ENCODE results near the gene THSD4. TPM values are rescaled to one million over a fixed set of nuclear protein-coding genes. Genes with fewer than 3 reads are reported as not detected.
"Not testable (repeated sequence)": the region's sequence is repeated elsewhere in the genome, so short reads cannot be mapped to it uniquely, and the experiment has no call there.

Gene THSD4
- total RNA-seq, 1 donor = 50.9 TPM

DNA sequence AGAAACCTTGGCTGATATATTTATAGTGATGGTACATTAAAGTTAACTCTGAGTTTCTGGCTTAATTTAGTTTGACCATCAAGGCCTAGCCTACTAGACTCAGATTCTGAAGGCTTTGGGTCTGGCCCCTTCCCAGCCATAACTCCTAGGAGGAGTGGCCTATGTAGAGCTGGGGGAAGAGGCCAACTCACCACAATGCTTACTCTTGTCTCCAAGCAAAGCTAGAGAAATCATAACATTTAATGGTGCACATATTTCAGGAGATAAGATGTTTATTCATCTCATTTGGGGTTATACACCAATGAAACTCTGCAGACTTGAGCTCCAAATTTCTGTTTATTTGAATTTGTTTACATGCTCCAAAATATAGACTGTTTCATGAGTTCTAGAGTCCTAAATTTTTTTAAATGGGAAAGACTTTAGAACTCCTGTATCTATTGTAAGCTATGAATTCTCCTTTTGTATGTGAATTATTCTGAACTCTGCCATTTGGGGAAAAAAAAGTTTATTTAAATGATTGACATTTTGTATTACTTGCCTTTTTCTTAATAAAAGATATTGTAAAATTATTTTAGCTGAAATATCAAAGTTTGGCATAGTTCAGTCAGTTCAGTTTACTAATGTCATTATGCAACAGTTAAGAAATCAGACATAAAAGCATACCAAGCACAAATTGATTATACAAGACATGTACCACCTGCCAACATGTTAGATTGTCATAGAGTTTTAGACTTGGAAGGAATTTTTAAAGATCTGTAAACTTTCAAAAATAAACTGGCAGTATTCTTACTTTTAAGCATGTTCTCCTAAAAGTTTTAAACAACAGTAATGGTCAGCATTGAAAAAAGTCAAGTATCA, 551.7 kb downstream of the THSD4 start:
- TF ChIP-seq CTCF (IDR thresholded peaks at IDR 0.05; ENCODE audit: insufficient read depth, low read length) = no peak
- DNase-seq (ENCODE audit: low read depth) = no peak
- H3K4me3 ChIP-seq (ENCODE audit: low read depth, low read length) = no peak overlapping the region

- DNase-seq (ENCODE audit: low read depth) = no peak
- H3K4me3 ChIP-seq (ENCODE audit: low read depth, low read length) = no peak overlapping the region
- TF ChIP-seq CTCF (IDR thresholded peaks at IDR 0.05; ENCODE audit: insufficient read depth, low read length) = no peak
Measured at GRCh38 chr15:71669688-71670087, 554.4 kb downstream of the THSD4 start.

GRCh38 chr15:71670222-71670621, 555.0 kb downstream of the THSD4 start:
- DNase-seq (ENCODE audit: low read depth); H3K4me3 ChIP-seq (ENCODE audit: low read depth, low read length): not testable (repeated sequence)

DNA sequence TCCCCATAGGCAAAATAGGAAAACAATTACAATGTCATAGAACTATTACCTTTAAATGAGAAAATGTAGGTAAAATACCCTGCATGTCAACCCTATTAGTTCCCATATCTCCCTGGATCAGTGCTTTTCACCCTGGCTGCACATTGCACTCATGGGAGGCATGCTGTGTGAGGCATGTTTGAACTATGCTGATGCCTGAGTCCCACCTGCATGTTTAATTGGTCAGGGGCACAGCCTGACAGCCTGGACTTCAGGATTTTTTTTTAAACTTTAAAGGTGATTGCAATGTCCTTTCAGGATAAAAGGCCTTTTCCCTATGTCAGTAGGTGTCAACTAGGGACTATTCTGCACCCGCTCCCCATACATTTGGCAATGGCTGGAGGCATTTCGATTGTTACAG, 559.1 kb downstream of the THSD4 start:
- no peak overlapping the region for H3K4me3 ChIP-seq (ENCODE audit: low read depth, low read length)
- DNase-seq (ENCODE audit: low read depth) = no peak
- no peak for TF ChIP-seq CTCF (IDR thresholded peaks at IDR 0.05; ENCODE audit: insufficient read depth, low read length)

DNA sequence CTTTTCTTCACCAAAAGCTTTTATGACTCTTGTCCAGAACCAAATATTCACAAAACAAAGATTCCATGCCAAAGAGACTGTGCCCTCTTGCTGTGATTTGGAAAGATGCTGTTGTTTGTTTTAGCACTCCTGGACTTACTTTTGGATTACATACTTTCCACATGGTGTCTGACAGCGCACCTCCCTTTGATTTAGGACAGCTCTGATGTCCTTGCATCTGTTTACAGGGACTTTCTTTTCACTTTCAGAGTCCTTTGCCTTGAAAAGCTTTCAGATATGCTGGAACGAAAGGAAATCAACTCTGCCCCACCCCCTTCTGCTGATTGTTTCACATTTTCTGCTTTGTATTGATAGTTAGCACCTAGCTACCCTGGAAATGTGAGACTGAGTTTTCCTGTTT, 562.1 kb downstream of the THSD4 start:
- DNase-seq (ENCODE audit: low read depth) = no peak
- no peak for TF ChIP-seq CTCF (IDR thresholded peaks at IDR 0.05; ENCODE audit: insufficient read depth, low read length)

GRCh38 chr15:71677766-71678165, 562.5 kb downstream of the THSD4 start:
- no peak for TF ChIP-seq CTCF (IDR thresholded peaks at IDR 0.05; ENCODE audit: insufficient read depth, low read length)
- DNase-seq (ENCODE audit: low read depth) = no peak

More for the DNA sequence above, 562.1 kb downstream of the THSD4 start:
- H3K4me3 ChIP-seq (ENCODE audit: low read depth, low read length) = no peak overlapping the region

DNA sequence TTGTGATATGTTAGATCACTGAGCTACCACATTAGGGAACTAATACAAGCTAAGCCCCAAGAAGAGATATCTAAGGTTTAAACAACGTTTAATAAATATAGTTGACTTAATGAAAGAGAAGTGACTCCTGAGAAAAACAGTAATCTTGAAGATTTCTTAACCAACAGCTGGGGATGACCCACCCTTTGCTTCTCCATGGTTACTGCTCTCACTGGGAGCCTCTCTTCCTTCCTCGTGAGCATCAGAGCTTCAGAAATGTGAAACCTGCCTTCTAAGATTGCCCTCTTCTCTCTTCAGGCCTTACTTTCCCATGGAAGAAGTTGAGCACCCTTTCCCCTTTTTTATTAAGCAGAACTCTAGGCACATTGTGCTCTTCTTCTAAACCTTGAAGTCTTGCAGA, 562.9 kb downstream of the THSD4 start:
- TF ChIP-seq CTCF (IDR thresholded peaks at IDR 0.05; ENCODE audit: insufficient read depth, low read length) = no peak
- DNase-seq (ENCODE audit: low read depth) = no peak
- no peak overlapping the region for H3K4me3 ChIP-seq (ENCODE audit: low read depth, low read length)

More at GRCh38 chr15:71677766-71678165, 562.5 kb downstream of the THSD4 start:
- H3K4me3 ChIP-seq (ENCODE audit: low read depth, low read length) = no peak overlapping the region

Measured in fibroblast of the aortic adventitia (primary cell).